Epithelial cell of esophagus (primary cell): ENCODE data around the gene FTO.

Experiments used
- DNase-seq: peaks from one replicate; pipeline ENCODE4 v3.0.0; 2010; ENCODE audit warnings: low read depth
- H3K4me3 ChIP-seq: 2 replicates; pipeline ENCODE4 v1.5.1; 2011; ENCODE audit warnings: mild to moderate bottlenecking, low read length, control low read depth
- CTCF ChIP-seq: IDR thresholded peaks from 2 replicates; pipeline ENCODE4 v1.5.1; 2011; ENCODE audit warnings: low read depth, mild to moderate bottlenecking, low read length, control low read depth, inconsistent platforms; ENCODE audit not compliant: insufficient read depth; ENCODE audit errors: missing control alignments

Gene FTO

DNA sequence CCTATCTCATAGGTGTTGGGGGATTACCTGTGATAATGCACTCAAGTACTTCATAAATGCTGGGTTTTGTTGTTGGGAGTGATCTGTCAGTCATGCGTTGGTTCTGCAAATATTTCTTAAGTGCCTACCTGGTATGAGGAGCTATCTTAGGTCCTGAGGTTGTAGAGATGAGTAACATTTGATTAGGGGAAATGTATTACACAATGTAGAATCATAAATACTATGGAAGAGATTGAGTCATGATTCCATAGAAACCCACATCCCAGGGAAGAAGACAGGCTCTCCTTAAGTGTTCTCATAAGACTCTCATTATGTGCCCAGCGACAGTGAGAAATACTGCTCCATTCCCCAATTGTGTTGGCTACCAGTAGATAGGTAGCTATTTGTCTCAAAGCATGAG, 240.1 kb downstream of the FTO start:
- TF ChIP-seq CTCF, result no peak
- DNase-seq, result peak; percentile 76
- no peak overlapping the region for H3K4me3 ChIP-seq

GRCh38 chr16:53945996-53946395, 242.0 kb downstream of the FTO start:
- no peak overlapping the region for H3K4me3 ChIP-seq
- peak; percentile 74 for DNase-seq
- peak; percentile 92 for TF ChIP-seq CTCF

- H3K4me3 ChIP-seq, result no peak overlapping the region
- DNase-seq, result no peak
- TF ChIP-seq CTCF, result no peak
Observed at GRCh38 chr16:53946746-53947386, 242.9 kb downstream of the FTO start.

DNA sequence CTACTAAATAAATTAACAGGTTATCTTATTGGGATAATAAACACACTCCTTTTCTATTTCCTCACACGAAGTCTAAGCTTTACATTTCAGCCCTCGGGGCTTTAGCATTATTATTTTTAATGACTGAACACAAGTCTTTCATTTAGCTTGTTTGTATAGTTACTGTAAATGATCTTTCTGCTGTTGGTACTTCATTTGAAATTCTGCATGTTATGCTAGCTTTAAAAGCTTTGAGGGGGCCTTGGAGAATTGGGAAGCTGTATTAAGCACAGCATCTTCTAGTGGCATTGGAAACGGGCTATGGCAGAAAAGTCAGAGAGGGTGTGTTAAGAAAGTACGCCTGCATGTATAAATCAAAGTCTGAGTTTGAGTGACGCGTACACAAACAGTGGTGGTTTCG, 243.7 kb downstream of the FTO start:
- TF ChIP-seq CTCF, result no peak
- DNase-seq, result no peak
- no peak overlapping the region for H3K4me3 ChIP-seq

DNA sequence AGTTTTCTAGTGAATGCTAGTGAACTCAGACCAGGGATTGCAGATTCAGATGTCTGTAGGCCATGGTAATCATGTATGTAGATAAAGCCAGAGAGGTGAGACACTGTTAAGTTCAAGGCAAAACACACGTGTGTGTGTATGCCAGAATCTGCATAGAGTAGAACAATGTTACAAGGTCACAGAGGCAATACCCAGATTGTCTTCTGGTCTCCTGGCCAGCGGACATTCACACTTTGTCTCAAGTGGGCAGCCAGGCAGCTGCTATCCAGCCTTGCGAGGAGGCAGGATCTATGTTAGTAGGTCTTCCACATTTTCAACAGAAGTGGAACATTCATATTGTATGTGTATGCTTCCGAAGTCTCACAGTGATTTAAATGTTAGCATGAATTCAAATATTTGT, 244.4 kb downstream of the FTO start:
- no peak for TF ChIP-seq CTCF
- no peak for DNase-seq
- no peak overlapping the region for H3K4me3 ChIP-seq

- H3K4me3 ChIP-seq, result no peak overlapping the region
- no peak for DNase-seq
- TF ChIP-seq CTCF, result no peak
Observed at GRCh38 chr16:53948734-53949430, 244.9 kb downstream of the FTO start.

GRCh38 chr16:53949715-53950410, 245.9 kb downstream of the FTO start:
- DNase-seq, result no peak
- TF ChIP-seq CTCF, result no peak
- H3K4me3 ChIP-seq, result no peak overlapping the region
